Measurements from ENCODE around the gene DDX1.
"Not testable (repeated sequence)": the region's sequence is repeated elsewhere in the genome, so short reads cannot be mapped to it uniquely, and the experiment has no call there.

DNA sequence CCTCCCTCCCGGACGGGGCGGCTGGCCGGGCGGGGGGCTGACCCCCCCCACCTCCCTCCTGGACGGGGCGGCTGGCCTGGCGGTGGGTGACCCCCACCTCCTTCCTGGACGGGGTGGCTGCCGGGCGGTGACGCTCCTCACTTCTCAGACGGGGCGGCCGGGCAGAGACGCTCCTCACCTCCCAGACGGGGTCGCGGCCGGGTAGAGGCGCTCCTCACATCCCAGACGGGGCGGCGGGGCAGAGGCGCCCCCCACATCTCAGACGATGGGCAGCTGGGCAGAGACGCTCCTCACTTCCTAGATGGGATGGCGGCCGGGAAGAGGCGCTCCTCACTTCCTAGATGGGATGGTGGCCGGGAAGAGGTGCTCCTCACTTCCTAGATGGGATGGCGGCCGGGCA, 20.4 kb downstream of the DDX1 start:
- TF ChIP-seq, protein P1, sequence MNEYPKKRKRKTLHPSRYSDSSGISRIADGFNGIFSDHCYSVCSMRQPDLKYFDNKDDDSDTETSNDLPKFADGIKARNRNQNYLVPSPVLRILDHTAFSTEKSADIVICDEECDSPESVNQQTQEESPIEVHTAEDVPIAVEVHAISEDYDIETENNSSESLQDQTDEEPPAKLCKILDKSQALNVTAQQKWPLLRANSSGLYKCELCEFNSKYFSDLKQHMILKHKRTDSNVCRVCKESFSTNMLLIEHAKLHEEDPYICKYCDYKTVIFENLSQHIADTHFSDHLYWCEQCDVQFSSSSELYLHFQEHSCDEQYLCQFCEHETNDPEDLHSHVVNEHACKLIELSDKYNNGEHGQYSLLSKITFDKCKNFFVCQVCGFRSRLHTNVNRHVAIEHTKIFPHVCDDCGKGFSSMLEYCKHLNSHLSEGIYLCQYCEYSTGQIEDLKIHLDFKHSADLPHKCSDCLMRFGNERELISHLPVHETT (tag by site-specific recombination; IDR thresholded peaks at IDR 0.05) = not testable (repeated sequence)
- TF ChIP-seq, protein P2, sequence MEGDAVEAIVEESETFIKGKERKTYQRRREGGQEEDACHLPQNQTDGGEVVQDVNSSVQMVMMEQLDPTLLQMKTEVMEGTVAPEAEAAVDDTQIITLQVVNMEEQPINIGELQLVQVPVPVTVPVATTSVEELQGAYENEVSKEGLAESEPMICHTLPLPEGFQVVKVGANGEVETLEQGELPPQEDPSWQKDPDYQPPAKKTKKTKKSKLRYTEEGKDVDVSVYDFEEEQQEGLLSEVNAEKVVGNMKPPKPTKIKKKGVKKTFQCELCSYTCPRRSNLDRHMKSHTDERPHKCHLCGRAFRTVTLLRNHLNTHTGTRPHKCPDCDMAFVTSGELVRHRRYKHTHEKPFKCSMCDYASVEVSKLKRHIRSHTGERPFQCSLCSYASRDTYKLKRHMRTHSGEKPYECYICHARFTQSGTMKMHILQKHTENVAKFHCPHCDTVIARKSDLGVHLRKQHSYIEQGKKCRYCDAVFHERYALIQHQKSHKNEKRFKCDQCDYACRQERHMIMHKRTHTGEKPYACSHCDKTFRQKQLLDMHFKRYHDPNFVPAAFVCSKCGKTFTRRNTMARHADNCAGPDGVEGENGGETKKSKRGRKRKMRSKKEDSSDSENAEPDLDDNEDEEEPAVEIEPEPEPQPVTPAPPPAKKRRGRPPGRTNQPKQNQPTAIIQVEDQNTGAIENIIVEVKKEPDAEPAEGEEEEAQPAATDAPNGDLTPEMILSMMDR (tag by site-specific recombination; IDR thresholded peaks at IDR 0.05) = not testable (repeated sequence)
- not testable (repeated sequence) for TF ChIP-seq KLF8 (tag by site-specific recombination; IDR thresholded peaks at IDR 0.05); ZNF274 (IDR thresholded peaks at IDR 0.05; ENCODE audit: low read length); ZNF274 (tag by site-specific recombination; IDR thresholded peaks at IDR 0.05; ENCODE audit: borderline replicate concordance); SP7 (tag by site-specific recombination; IDR thresholded peaks at IDR 0.05); ZNF239 (tag by site-specific recombination; IDR thresholded peaks at IDR 0.05); ZNF785 (tag by site-specific recombination; IDR thresholded peaks at IDR 0.05)
